ENCODE measurements around the gene TNFAIP6. TPM values are rescaled to one million over a fixed set of nuclear protein-coding genes. Genes with fewer than 3 reads are reported as not detected.

The TNFAIP6 gene
- total RNA-seq, 4 donors from 2014 or later: 0.58 to 1.9 (median 1.0) TPM

DNA sequence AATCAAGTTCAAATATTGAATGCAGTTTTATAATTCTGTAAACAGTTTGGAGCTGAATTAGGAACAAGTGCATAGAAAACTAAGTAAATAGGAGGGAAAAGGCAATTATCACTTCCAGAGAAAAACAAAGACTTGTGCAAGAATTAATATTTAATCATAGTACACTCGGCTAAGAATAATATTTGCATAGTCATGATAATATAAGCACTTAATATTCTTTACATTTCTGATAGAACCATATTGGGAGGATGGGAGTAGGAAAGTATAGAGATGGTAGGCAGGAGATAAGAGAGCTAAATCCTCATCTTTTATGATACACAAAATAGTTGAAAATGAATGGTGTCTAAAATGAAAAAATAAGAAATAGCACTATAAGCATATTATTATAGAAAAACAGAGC, 27.4 kb upstream of the TNFAIP6 start:
- no peak overlapping the region for H3K4me3 ChIP-seq (ENCODE audit: low read depth, poor library complexity, severe bottlenecking)
- no peak for DNase-seq (ENCODE audit: low spot score in 2 of 2)
- 78 to 79% methylated on average over 1 of the region's 1 CpG for WGBS, 2 donors
- intact Hi-C loops (cut with DNase I; ENCODE audit: low total_unique reads): no loop called here
- TF ChIP-seq POLR2A (IDR thresholded peaks at IDR 0.05): no peak
- TF ChIP-seq, protein P1, sequence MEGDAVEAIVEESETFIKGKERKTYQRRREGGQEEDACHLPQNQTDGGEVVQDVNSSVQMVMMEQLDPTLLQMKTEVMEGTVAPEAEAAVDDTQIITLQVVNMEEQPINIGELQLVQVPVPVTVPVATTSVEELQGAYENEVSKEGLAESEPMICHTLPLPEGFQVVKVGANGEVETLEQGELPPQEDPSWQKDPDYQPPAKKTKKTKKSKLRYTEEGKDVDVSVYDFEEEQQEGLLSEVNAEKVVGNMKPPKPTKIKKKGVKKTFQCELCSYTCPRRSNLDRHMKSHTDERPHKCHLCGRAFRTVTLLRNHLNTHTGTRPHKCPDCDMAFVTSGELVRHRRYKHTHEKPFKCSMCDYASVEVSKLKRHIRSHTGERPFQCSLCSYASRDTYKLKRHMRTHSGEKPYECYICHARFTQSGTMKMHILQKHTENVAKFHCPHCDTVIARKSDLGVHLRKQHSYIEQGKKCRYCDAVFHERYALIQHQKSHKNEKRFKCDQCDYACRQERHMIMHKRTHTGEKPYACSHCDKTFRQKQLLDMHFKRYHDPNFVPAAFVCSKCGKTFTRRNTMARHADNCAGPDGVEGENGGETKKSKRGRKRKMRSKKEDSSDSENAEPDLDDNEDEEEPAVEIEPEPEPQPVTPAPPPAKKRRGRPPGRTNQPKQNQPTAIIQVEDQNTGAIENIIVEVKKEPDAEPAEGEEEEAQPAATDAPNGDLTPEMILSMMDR (IDR thresholded peaks at IDR 0.05): no peak

DNA sequence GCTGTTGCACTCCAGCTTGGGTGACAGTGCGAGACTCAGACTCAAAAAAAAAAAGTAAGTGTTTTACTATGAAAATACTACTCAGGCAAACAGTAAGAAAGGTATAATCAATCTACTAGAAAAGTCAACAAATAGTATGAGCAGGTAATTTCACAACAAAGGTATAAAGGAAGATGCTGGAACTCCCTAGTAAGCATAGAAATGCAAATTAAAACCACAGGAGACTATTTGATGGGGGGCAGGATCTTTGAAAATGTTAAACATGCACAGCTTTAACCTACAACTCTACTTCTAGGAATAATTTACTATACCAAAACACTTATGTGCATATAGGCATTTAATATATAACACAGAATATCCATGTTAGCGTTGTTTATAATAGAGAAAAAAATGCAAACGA, 24.3 kb upstream of the TNFAIP6 start:
- H3K4me3 ChIP-seq (ENCODE audit: low read depth, poor library complexity, severe bottlenecking): no peak overlapping the region
- TF ChIP-seq, protein P1 (IDR thresholded peaks at IDR 0.05): no peak
- no peak for TF ChIP-seq POLR2A (IDR thresholded peaks at IDR 0.05)
- no peak for DNase-seq (ENCODE audit: low spot score in 2 of 2)
- intact Hi-C loops (cut with DNase I; ENCODE audit: low total_unique reads): no loop called here
- WGBS, 2 donors: 75 to 79% methylated on average over 3 of the region's 3 CpGs

DNA sequence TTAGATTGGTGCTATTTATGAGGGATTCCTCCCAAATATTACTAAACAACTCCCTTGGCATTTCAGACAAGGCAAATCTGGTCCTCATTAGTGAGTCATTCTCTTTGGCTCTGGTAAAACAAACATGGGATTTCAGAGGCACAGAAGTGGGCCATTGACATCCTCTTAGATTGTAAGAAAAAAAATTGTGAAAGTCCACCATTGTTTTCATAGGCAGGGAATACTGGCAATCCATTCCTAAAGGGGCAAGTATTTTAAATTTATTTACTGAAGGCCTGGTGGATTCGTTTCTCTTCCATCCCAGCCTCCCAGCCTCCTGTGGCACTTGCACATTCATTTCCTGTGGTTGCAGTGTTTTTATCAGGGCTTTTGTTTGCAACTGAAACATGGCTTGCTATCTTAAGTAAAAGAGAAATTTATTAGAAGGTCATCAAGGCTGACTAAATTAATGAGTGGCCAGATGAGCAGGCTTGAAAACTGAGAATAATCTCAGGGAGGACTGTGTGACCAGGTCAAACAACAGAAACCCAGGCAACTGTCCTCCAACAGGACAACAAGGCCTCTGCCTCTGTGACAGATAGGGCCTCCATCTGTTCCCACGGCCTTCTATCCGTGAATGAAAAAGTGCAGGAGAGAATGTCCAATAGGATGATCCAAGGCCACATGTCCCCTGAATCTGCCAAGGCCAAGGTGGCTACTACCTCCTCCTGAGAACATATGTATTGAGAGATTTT, 23.1 kb upstream of the TNFAIP6 start:
- peak in 1 of 2 donors; percentile 25 for DNase-seq (ENCODE audit: low spot score in 2 of 2)
- no peak for TF ChIP-seq POLR2A (IDR thresholded peaks at IDR 0.05)
- TF ChIP-seq, protein P1 (IDR thresholded peaks at IDR 0.05): no peak
- intact Hi-C loops (cut with DNase I; ENCODE audit: low total_unique reads): no loop called here
- H3K4me3 ChIP-seq (ENCODE audit: low read depth, poor library complexity, severe bottlenecking): no peak overlapping the region
- 70 to 77% methylated on average over 3 of the region's 3 CpGs for WGBS, 2 donors

DNA sequence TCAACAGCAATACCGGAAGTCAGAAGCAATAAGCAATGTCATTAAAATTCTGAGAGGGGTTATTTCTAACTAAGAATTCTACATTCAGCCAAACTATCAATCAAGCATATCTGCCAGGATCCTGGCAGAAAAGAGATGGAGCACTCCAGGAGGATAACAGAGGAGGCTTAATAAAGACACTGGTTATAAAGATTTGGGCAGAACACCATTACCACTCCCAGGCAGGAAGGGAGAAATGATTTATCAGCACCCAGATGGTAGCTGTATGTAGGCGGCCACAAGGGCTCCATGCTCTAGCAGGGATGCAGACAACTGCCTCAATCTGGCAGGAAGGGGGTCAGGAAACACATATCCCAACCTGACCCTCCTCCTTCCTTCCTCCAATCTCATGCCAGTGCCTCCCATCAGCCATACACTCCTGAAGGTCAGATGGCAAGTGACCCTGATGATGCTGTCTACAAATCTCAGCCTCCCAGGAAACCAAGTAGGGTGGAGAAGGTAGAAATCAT, 20.5 kb upstream of the TNFAIP6 start:
- intact Hi-C loops (cut with DNase I; ENCODE audit: low total_unique reads): no loop called here
- H3K4me3 ChIP-seq (ENCODE audit: low read depth, poor library complexity, severe bottlenecking): no peak overlapping the region
- WGBS, 2 donors: 45 to 66% methylated on average over 2 of the region's 2 CpGs
- no peak for TF ChIP-seq POLR2A (IDR thresholded peaks at IDR 0.05)
- TF ChIP-seq, protein P1 (IDR thresholded peaks at IDR 0.05): no peak
- no peak for DNase-seq (ENCODE audit: low spot score in 2 of 2)

DNA sequence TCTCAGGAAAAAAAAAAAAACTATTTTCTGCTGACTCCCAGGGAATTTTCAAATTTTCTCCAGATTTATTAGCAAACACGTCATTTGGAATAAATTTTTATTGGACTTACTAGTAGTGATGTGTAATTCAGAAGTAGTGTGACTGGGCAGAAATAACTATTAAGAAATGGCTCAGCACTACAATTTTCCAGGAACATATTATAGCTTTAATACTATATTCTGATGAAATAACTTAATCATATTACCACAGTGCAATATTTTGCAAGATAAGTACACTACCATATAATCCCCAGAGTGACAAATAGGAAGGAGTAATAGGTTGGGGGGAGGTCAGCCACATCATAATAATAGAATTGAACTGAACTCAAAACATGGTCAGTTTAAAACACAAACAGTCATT, 19.7 kb upstream of the TNFAIP6 start:
- no peak for DNase-seq (ENCODE audit: low spot score in 2 of 2)
- H3K4me3 ChIP-seq (ENCODE audit: low read depth, poor library complexity, severe bottlenecking): no peak overlapping the region
- intact Hi-C loops (cut with DNase I; ENCODE audit: low total_unique reads): no loop called here
- WGBS, 2 donors: 50 to 63% methylated on average over 1 of the region's 1 CpG
- TF ChIP-seq POLR2A (IDR thresholded peaks at IDR 0.05): no peak
- TF ChIP-seq, protein P1 (IDR thresholded peaks at IDR 0.05): no peak

Data from lower leg skin (tissue), 4 donors.